Rectal smooth muscle tissue (tissue), 1 donor: ENCODE data around the gene VKORC1.

Experiments used
- H3K27ac ChIP-seq: one replicate; pipeline ENCODE4 v1.7.0; 2013; ENCODE audit warnings: low read depth, low read length, inconsistent platforms
- H3K27me3 ChIP-seq: one replicate; pipeline ENCODE4 v1.7.0; 2013; ENCODE audit warnings: low read length; ENCODE audit not compliant: control insufficient read depth, insufficient read depth
- H3K36me3 ChIP-seq: one replicate; pipeline ENCODE4 v1.7.0; 2013; ENCODE audit warnings: low read length; ENCODE audit not compliant: control insufficient read depth, insufficient read depth
- H3K4me1 ChIP-seq: one replicate; pipeline ENCODE4 v1.7.0; 2013; ENCODE audit warnings: low read length; ENCODE audit not compliant: control insufficient read depth, insufficient read depth
- H3K4me3 ChIP-seq: one replicate; pipeline ENCODE4 v1.7.0; 2013; ENCODE audit warnings: low read length
- H3K9ac ChIP-seq: one replicate; pipeline ENCODE4 v1.7.0; 2013; ENCODE audit warnings: low read length

The VKORC1 gene

DNA sequence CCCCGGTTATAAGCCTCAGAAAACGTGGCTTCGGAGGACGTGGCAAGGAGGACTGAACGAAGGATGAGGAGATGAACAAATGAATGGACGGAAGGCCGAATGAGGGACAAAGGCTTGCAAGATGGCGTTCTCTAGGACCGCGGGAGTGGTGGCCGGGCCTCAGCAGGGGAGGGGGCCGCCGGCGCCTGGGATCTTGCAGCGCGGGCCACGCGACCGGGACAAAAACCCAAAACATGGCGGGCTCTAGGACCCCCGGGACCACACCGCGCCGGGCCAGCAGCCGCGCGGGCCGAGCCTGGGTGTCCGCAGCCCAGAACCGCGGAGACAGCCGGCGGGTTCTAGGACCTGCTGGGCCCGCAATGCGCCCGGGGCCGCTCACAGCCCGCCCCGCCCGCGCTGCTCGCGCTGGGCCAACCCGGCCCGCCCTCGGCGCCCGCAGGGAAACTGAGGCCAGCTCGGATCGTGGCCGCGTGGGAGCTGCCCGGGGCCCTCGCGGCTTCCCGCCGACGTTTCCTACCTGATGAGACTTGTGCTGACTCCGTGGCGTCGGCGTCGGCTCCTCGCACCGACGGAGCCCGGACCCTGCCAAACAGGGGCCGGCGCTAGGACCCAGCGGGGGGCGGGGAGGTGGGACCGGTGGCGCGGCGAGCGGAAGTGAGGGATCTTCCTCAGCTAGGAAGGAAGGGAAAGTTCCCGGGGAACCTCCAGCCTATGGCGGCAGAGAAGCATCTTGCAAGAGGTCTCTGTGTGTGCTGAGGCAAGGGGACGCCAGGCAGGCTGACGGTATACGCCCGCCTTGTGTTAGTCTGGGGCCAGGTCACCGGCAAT is 21.2 kb downstream of the VKORC1 start:
- Histone ChIP-seq H3K4me1 (peaks cover 10% of the 10 kb centered on the region), H3K36me3 (peaks cover 13% of the 10 kb centered on the region), H3K27me3 (no peaks in the 10 kb centered on the region), H3K27ac (peak overlapping the region; percentile 86), H3K4me3 (peak overlapping the region; percentile 86), H3K9ac (peak overlapping the region; percentile 64)

DNA sequence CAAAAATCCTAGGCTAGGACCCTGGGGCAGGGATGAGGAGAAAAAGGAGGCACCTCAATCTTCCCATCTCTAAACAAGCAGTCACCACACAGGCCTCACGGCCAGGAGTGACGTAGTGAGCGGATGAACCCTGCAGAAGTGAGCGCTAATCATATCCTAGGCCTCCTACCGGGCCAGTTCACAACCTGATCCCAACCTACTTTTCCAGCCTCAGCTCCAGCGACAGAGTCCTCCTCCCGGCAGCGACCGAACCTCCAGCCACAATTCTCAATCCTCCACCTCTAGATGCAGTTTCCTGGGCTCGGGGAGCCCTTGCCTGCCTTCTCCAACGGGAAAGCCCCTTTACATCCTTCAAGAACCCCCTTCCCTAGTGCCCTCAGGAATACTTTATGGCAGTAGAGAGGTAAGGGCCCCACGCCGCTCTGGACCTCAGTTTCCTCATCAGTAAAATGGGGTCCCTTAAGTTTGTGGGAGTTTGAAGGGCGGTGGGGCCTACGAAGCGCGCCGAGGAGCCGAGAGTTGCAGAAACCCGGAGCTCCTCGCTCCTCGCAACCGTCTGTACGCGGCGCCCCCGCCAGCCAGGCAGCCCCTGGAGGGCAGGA is 22.0 kb downstream of the VKORC1 start:
- Histone ChIP-seq H3K27me3 (no peaks in the 10 kb centered on the region), H3K4me1 (peaks cover 10% of the 10 kb centered on the region), H3K9ac (peak overlapping the region; percentile 64), H3K36me3 (peaks cover 7% of the 10 kb centered on the region), H3K27ac (peak overlapping the region; percentile 86), H3K4me3 (peak overlapping the region; percentile 86)

DNA sequence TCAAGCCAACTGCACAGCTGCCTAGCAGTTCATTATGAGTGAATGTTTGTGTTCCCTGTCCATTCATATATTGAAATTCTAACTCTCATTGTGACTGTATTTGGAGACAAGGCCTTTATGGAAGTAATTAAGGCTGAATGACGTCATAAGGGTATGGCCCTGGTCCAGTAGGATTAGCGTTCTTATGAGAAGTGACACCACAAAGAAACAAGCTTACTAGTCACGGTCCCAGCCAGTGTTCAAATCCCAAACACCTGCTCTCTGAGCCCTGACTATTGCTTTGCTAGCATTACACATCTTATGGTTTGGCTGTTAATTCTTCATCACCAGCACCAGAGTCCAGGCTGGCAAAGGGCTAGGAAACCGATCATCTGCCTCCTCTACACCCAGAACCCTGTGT is 22.7 kb downstream of the VKORC1 start:
- Histone ChIP-seq H3K9ac (no peak overlapping the region), H3K27me3 (no peaks in the 10 kb centered on the region), H3K4me1 (peaks cover 10% of the 10 kb centered on the region), H3K36me3 (no peaks in the 10 kb centered on the region), H3K4me3 (peak overlapping the region; percentile 86), H3K27ac (no peak overlapping the region)

DNA sequence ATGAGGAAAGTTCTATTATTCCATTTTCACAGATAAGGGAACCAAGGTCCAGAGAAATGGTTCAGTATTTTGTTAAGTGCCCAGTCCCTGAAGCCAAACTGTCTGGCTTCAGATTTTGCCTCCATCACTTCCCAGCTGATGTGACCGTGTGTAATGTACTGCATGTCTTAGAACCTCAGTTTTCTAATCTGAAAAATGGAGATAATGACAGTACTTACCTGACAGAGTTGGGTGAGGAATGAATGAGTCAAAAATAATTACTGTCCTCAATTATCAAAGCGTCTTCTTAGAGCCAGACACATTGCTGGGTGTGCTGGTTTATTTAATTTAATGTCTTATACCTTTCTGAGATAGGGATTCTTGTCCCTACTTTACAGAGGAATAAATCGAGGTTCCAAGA is 27.3 kb downstream of the VKORC1 start:
- Histone ChIP-seq H3K36me3 (peaks cover 2% of the 10 kb centered on the region), H3K9ac (no peak overlapping the region), H3K27ac (no peak overlapping the region), H3K4me3 (no peak overlapping the region), H3K4me1 (peaks cover 5% of the 10 kb centered on the region), H3K27me3 (no peaks in the 10 kb centered on the region)

DNA sequence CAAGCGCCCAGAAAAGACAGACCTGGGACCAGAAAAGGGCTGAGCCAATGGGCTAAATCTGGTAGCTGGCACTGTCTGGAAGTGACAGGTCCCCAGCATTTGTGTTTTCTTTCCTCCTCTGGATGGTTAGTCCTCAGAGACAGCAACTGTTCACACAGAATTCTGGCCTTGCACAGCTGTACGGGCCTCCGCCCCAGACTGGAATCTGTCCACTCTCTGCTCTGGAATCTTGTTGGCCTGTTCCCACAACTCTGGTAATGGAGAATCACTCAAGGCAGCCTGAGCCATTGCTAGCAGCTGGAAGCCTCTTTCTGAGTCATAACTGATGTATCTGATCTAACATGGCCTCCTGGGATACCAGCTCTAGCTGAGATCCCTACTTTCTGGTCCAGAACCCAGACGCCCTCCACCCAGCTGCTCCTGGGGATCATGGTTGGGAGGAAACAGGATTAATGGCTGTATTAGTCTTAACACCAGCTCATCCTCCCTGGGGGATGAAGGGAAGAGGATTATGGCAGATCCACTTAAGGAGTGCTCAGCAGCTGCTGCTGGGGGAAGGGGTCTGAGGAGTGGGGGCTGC is 29.6 kb downstream of the VKORC1 start:
- Histone ChIP-seq H3K9ac (no peak overlapping the region), H3K27me3 (no peaks in the 10 kb centered on the region), H3K27ac (peak overlapping the region; percentile 70), H3K36me3 (peaks cover 13% of the 10 kb centered on the region), H3K4me1 (peaks cover 2% of the 10 kb centered on the region), H3K4me3 (no peak overlapping the region)

DNA sequence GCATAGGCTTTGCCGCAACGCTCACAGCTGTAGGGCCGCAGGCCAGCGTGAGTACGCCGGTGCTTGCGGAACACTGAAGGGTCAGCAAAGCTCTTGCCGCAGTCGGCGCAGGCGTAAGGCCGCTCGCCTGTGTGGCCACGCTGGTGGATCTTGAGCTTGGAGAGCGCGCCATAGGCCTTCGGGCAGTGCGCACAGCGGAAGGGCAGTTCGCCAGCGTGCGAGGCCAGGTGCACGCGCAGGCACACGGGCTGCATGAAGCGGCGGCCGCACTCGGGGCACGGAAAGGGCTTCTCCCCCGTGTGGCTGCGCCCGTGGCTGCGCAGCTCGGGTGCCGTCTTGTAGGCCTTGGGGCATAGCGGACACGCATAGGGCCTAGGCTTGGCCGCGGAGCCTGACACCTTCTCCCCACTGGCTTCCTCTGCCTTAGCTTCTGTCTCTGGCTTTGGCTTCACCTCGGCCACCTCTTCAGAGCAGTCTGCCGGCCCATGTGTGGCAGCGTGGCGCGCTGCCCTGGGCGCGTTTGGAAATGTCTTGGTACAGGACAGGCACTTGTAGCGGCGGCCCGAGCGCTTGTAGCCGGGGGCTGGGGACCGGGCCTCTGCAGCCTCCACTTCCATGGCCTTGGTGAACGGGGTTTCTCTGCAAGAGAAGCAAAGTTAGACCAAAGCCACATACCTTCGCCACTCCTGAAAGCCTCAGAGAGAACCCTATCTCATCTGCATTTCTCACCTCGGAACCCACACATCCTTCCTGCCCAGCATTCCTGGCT is 30.6 kb downstream of the VKORC1 start:
- Histone ChIP-seq H3K4me1 (peaks cover 2% of the 10 kb centered on the region), H3K36me3 (peaks cover 13% of the 10 kb centered on the region), H3K27ac (no peak overlapping the region), H3K4me3 (no peak overlapping the region), H3K9ac (no peak overlapping the region), H3K27me3 (no peaks in the 10 kb centered on the region)

DNA sequence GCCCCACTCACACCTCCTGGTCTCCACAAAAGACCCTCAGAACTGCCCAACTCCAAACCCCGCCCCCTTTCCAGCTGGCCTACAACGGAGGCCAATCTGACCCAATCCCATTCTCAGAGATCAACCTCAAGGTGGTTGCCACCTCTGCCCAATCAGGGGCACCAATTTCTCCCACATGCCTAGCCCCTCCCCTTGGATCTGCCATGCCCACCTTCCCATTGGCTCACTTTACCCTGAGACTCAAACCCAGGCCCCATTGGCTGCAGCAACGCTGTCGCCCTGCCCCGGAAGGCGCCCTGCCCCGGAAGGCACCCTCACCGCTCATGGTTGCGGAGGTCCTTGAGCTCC is 31.1 kb downstream of the VKORC1 start:
- H3K4me3 ChIP-seq, result no peak overlapping the region
- no peak overlapping the region for H3K27ac ChIP-seq
- peaks cover 2% of the 10 kb centered on the region for H3K4me1 ChIP-seq
- peaks cover 13% of the 10 kb centered on the region for H3K36me3 ChIP-seq
- no peak overlapping the region for H3K9ac ChIP-seq
- no peaks in the 10 kb centered on the region for H3K27me3 ChIP-seq

DNA sequence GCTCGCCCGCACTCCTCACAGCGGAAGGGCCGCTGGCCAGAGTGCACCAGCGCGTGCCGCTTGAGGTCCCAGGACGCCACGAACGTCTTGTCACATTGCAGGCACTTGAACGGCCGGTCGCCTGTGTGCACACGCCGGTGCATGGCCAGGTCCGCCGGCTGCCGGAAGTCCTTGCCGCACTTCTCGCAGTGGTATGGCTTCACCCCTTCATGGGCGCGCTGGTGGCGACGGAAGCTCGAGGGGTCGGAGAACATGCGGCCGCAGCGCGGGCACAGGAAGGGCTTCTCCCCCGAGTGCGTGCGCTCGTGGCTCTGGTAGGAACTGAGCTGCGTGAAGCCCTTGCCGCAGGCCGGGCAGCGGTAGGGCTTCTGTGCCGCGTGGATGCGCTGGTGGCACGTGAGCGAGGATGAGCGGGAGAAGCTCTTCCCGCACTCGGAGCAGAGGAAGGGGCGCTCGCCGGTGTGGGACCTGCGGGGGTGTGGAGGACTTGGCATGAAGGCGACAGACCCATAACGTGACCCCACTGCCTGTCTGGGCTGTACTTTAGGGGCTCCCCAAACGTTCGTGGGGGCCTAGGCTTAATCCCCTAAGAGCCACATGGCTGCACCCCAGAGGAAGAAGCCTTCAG is 32.7 kb downstream of the VKORC1 start:
- Histone ChIP-seq H3K4me1 (peaks cover 2% of the 10 kb centered on the region), H3K4me3 (no peak overlapping the region), H3K27ac (no peak overlapping the region), H3K9ac (no peak overlapping the region), H3K27me3 (no peaks in the 10 kb centered on the region), H3K36me3 (peaks cover 13% of the 10 kb centered on the region)

DNA sequence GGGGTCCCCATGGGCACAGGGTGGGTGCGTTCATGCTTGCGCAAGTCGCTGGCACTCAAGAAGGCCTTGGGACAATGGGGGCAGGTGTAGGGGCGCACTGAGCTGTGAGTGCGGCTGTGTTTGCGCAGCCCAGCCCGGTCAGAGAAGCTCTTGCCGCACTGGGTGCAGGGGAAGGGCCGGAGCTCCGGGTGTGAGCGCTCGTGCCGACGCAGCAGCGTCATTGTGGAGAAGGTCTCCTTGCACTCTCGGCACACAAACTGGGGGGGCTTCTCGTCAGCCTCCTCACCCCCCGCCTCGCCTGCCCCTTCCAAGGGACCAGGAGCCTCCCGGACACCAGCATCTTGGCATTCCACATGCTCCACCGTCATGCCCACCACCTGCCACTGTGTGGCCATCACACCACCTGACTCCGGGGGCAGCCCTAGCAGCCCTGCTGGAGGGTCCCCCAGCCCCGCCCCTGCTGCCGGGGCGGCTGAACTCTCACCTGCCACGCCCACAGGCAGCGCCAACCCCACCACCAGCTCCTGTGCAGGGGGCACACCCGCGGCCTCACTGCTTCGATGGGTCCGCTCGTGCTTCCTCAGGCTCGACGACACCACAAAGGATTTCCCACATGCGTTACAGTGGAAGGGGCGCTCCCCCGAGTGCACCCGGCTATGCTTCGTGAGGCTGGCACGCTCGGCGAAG is 33.3 kb downstream of the VKORC1 start:
- H3K27ac ChIP-seq, result no peak overlapping the region
- peaks cover 13% of the 10 kb centered on the region for H3K36me3 ChIP-seq
- H3K4me1 ChIP-seq, result peaks cover 2% of the 10 kb centered on the region
- no peak overlapping the region for H3K4me3 ChIP-seq
- no peak overlapping the region for H3K9ac ChIP-seq
- H3K27me3 ChIP-seq, result no peaks in the 10 kb centered on the region

DNA sequence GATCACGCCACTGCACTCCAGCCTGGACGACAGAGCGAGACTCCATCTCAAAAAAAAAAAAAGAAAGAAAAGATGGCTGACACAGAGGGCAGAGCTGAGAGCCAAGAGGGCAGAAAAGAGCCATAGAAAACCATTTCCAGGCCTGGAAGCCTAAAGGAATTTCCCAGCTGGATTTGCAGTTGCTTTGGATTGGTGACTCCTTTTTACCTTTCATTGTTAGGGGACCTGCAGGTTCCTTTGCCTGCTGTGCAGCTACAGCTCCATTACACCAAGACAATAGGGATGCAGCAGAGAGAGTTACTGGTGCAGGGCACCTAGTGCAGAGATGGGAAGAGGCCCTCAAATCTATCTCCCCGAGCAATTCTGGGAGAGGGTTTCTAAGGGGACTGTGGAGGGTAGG is 39.0 kb downstream of the VKORC1 start:
- Histone ChIP-seq H3K9ac (no peak overlapping the region), H3K36me3 (peaks cover 4% of the 10 kb centered on the region), H3K27ac (no peak overlapping the region), H3K27me3 (no peaks in the 10 kb centered on the region), H3K4me3 (no peak overlapping the region), H3K4me1 (no peaks in the 10 kb centered on the region)

DNA sequence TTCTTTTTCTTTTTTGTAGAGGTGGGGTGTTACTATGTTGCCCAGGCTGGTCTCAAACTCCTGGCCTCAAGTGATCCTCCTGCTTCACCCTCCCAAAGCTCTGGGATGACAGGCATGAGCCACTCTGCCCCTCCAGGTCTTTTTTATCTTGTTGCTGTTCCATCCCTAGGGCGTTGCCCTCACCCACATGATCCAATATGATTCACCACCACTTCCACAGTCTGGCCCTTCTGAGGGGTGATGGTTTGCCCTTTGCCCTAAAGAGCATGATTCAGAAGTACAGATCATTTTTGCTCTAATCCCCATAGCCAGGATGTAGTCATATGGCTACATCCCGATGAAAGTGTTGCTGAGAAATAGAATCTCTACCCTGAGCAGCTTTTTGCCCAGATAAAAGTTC is 42.5 kb downstream of the VKORC1 start:
- no peak overlapping the region for H3K27ac ChIP-seq
- no peaks in the 10 kb centered on the region for H3K4me1 ChIP-seq
- no peaks in the 10 kb centered on the region for H3K36me3 ChIP-seq
- H3K4me3 ChIP-seq, result no peak overlapping the region
- no peak overlapping the region for H3K9ac ChIP-seq
- H3K27me3 ChIP-seq, result no peaks in the 10 kb centered on the region
